Esophagus mucosa (tissue), 1 donor: ENCODE data around the gene CD99L2. TPM values are rescaled to one million over a fixed set of nuclear protein-coding genes. Genes with fewer than 3 reads are reported as not detected.
"Not testable (repeated sequence)": the region's sequence is repeated elsewhere in the genome, so short reads cannot be mapped to it uniquely, and the experiment has no call there.

ENCODE experiments used
- ATAC-seq: fragments of 200-7000 bp; cut with Tn5 transposase; one replicate; pipeline ENCODE4 v1.9.1; 2020
- total RNA-seq: library from RNA; stranded (reverse); gene quantifications from one replicate; pipeline ENCODE4 v1.2.4, GENCODE V29; 2023
- donor health status: DM: yes; HTN: yes; CAD: no.

Gene CD99L2
- total RNA-seq, 1 donor from 2014 or later = 4.9 TPM

DNA sequence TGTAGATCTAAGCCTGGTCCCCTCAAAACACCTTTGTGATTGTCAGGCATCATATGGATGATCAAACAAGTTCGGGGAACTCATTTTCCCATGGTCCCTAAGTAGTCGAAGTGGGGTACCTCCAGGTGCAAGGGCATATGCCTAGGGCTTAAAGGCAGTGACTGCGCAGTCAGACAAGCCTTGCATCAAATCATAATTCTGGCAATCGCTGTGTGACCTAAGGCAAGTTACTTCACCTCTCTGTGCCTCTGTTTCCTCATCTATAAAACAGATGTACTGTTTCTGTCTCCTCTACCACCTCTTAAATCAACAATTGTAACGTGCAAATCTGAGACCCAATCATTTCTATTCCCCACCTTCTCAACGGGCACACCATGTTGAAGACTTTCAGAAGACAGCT is 1.8 kb downstream of the CD99L2 start:
- ATAC-seq = no peak

- ATAC-seq = no peak
These were observed 4.5 kb downstream of the CD99L2 start for GRCh38 chrX:150893936-150894335.

DNA sequence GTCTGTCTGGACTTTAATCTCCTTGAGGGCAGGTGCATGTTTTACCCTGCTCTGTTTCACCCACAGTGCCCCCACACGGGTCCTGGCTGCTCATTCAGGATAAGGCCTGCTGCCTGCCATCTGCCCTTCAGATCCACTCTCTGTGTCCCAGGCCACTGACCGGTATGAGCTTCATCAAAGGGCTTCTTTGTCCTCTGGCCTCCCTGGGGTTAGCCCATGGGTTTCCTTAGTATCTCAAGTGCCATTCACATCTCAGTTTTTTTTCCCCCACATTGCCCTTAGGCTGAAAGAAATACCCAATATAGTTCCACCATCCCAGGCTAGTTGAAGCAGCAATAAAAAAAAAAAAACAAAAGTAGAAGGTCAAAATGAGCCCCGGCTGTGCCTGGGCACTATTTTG is 9.3 kb downstream of the CD99L2 start:
- no peak for ATAC-seq

DNA sequence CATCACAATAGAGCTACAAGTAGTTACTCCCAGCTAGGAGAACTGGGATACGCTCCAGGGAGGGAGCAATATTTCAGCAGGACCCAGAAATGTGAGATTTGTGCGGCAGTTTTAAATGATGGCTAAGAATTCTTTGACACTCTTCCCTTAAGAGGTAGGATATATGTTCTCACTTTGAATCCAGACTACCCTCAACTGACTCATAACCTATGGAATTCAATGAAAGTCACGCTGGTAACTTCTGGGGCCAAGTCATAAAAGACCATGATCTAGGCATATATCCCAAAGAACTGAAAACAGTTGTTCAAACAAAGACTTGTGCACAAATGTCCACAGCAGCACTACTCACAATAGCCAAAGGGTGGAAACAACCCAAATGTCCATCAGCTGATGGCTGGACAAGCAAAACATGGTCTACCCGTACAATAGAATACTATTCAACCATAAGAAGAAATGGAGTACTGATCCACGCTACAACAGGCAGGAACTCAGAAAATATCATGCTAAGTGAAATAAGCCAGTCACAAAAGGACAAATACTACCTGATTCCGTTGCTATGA is 10.5 kb downstream of the CD99L2 start:
- ATAC-seq = no peak

- ATAC-seq = not testable (repeated sequence)
These were observed 11.2 kb downstream of the CD99L2 start for GRCh38 chrX:150887268-150887667.

- ATAC-seq = no peak
These were observed 12.1 kb downstream of the CD99L2 start for GRCh38 chrX:150886381-150886780.

- ATAC-seq = no peak
These were observed 17.7 kb downstream of the CD99L2 start for GRCh38 chrX:150880808-150881165.

DNA sequence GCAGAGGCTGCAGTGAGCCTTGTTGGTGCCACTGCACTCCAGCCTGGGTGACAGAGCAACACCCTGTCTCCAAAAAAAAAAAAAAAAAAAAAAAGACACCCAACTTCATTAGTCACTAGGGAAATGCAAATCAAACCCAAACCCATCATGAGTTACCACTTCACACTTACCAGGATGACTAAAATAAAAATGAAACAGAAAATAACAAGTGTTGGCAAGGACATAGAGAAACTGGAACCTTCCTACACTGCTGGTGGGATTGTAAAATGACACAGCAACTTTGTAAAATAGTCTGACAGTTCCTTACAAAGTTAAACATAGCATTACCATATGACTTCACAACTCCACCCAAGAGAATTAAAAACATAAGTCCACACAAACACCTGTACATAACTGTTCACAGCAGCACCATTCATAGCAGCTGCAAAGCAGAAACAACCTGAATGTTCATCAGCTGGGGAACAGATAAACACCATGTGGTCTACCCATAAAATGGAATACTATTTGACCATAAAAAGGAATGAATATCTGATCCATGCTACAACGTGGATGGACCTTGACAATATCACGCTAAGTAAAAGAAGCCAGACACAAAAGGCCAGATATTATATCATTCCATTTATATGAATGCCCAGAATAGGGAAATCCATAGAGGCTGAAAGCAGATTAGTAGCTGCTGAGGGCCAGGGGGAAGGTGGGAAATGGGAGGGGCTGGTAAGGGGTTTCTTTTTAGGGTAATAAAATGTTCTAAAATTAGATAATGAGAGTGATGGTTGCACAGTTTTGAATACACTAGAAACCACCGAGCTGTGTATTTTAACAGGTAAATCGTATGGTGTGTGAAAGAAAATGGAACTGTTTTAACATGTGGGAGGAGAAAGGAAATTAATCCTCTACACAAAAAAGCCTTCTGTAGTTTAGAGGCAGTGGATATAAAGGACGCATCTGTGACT is 18.3 kb downstream of the CD99L2 start:
- no peak for ATAC-seq

GRCh38 chrX:150875621-150876020 is 22.8 kb downstream of the CD99L2 start:
- ATAC-seq = not testable (repeated sequence)

DNA sequence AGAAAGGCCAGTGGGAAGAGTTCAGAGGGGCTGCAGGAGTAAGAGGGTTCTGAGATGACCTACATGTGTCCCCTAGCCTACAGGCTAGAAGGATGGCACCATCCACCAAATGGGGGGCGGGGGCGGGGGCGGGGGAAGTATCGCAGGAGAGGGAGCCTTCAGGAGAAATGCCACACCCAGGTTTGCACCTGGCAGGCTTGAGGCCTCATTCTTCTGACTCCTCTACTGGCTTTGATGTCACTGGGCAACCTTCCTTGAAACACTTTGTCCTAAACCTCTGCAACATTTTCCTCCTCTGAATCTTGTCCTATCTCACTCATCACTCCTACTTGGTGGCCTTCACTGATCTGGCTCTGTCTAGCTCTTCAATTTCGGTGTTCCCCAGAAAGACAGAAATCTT is 24.0 kb downstream of the CD99L2 start:
- no peak for ATAC-seq

DNA sequence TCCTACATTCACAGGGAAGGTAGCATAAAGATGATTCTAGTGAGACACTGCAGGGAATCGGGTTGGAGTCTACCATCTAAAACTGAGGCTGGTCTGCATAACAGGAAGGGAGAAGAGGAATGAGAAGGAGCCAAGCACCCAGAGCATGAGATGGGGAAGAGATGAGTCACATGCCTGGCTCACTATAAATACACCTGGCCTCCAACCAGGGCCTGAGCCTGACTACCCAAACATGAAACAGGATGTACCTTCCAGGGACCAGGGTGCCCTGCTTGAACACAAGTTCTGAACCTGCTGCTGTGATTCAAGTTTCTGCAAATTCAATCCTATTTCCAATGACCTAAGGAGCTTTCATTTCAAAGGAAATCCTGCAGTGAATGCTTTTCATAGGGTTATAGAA is 24.9 kb downstream of the CD99L2 start:
- peak; percentile 74 for ATAC-seq

DNA sequence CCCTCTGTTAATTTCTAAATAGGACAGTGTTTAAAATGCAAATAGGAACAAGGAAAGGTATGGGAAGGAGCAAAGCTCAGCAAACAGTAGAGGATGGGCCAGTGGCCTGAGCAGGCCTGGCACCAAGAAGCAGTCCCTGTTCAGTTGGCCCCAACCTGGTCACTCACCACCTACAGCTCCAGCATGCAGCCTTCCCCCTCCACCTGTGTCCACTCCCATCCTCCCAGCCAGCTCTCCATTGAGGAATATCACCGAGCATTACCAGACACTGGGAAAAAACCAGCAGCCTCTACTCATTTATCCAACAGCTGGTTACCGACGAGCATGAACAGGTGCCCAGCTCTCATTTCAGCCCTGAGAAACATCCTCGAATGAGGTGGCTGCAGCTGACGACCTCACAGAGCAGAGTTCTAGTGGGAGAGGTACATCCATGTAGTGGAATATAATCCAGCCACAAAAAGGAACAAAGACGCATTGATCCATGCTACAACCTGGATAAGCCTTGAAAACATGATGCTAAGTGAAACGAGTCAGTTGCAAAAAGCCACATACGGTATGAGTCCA is 25.6 kb downstream of the CD99L2 start:
- no peak for ATAC-seq

GRCh38 chrX:150871341-150871811 is 27.1 kb downstream of the CD99L2 start:
- no peak for ATAC-seq

DNA sequence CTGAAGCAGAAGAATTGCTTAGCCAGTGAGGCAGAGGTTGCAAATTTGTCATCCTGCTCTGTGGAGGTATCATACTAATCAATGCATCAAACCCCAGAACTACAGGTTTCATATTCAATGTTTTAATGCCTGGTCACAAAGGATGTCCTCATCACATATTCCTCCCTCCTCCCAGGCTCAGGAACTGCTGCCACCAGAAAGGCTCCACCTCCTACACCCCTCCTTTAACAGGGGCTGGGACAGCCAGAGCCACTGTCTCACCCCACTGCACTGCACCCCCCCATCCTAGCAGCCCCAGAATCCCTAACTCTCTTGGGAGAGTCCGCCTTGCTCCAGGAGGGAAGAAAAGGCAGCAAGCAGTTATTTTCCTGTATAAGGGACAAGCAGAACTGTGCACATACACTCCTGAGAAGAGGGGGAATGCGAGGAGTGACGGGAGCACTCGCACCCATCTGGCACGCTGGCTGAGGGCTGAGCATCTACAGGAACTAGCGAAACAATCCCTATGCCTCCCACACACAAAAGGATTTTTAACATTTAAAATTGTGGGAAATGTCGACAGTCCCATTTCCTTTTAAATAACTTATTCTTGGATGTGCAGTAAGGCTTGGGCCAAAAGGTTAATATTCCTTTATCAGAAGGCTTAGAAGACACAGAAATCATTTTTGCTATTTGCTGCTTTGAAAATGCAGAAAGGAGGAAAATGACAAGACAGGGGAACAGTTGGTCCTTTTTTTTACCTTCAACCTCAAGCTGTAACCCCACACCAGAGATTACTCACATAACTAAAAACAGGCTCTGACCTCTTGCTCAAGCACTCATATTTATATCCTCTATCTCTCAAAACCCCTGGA is 27.8 kb downstream of the CD99L2 start:
- ATAC-seq = no peak

DNA sequence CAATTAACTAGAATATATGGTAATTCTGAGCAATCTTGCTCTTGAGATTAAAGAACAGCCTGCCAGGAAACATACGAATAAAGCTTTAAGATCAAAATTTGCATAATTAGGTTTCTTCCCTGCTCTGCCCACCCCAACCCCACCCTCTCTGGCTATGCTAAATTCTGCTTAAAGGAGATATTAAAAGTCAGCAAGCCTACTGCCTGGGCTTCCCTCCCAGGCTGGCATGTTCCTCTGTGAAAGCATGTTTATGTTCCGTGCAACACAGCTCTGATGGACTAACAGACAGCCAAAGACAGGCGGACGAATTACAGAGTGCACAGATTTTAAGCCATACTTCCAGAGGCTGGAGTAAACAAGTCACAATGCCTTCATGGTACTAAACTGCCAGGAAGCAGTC is 28.4 kb downstream of the CD99L2 start:
- ATAC-seq = no peak

- no peak for ATAC-seq
These were observed 29.0 kb downstream of the CD99L2 start for GRCh38 chrX:150869450-150869849.

- no peak for ATAC-seq
These were observed 29.8 kb downstream of the CD99L2 start for GRCh38 chrX:150868625-150869024.

GRCh38 chrX:150864127-150864526 is 34.3 kb downstream of the CD99L2 start:
- no peak for ATAC-seq

GRCh38 chrX:150863191-150863590 is 35.3 kb downstream of the CD99L2 start:
- no peak for ATAC-seq

DNA sequence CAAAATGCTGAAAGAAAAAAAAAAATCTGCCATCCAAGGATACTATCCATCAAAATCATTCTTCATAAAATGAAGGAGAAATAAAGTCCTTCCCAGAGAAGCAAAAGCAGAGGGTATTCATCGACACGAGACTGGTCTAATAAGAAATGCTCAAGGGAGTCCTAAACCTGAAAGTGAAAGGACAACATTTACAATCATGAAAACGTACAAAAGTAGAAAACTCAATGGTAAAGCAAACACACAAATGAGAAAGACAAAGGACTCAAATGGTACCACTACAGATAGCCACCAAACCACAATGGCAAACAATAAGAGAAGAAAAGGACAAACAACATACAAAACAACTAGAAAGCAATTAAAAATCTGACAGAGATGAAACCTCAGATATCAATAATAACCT is 41.0 kb downstream of the CD99L2 start:
- ATAC-seq = no peak

DNA sequence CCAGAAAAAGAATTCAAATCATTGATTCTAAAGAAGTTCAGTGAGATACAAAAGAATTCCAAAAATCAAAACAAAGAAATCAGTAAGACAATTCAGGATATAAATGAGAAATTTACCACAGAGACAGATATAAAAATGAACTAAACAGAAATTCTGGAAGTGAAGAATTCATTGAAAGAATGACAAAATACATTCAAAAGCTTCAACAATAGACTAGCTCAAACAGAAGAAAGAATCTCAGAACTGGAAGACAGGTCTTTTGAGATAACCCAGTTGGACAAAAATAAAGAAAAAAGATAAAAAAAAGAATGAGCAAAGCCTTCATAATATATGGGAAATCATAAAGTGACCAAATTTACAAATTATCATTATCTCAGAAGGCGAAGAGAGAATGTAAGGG is 41.7 kb downstream of the CD99L2 start:
- no peak for ATAC-seq

- ATAC-seq = no peak
These were observed 42.4 kb downstream of the CD99L2 start for GRCh38 chrX:150856101-150856500.

DNA sequence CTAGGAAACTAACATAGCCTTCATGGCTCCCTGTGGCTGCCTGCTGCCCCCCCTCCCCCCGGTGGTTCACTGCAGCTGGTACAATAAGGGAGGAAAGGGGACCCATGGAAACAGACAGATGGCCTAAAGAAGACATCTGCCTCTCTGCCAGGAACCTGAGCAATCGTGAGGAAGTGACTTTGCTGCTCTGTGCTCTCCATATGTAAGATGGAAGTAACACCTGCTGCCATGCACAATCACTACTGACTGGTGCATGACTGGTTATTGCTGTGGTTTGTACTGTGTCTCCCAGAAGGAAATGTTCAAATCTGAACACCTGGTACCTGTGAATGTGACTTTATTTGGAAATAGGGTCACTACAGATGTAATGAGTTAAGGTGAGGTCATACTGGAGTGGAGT is 43.6 kb downstream of the CD99L2 start:
- ATAC-seq = no peak
